Hepatocyte (in vitro differentiated cells): ENCODE data around the gene RABIF.

ENCODE experiments used
- CTCF ChIP-seq: fragments of 200-600 bp; sonication (generic); IDR thresholded peaks from 2 replicates; pipeline ENCODE4 v1.5.1; 2016; ENCODE audit warnings: antibody characterized with exemption, mild to moderate bottlenecking; ENCODE audit not compliant: poor library complexity
- EZH2 ChIP-seq: fragments of 200-600 bp; sonication (generic); IDR thresholded peaks from 2 replicates; pipeline ENCODE4 v1.6.1; 2016; ENCODE audit warnings: antibody characterized with exemption, mild to moderate bottlenecking, borderline replicate concordance

GRCh38 chr1:202932476-202932875, 43.5 kb upstream of the RABIF start:
- no peak for TF ChIP-seq EZH2
- TF ChIP-seq CTCF, result no peak
